HG02884 (cell line): ENCODE measurements around the gene TNFAIP8L1.
"Not testable (repeated sequence)": the region's sequence is repeated elsewhere in the genome, so short reads cannot be mapped to it uniquely, and the experiment has no call there.

Source experiments
- ATAC-seq: cut with Tn5 transposase; IDR thresholded peaks from one replicate; pipeline ENCODE4 v1.9.1; 2021; ENCODE audit warnings: mild to moderate bottlenecking, moderate library complexity; ENCODE audit not compliant: unreplicated experiment

Gene TNFAIP8L1

DNA sequence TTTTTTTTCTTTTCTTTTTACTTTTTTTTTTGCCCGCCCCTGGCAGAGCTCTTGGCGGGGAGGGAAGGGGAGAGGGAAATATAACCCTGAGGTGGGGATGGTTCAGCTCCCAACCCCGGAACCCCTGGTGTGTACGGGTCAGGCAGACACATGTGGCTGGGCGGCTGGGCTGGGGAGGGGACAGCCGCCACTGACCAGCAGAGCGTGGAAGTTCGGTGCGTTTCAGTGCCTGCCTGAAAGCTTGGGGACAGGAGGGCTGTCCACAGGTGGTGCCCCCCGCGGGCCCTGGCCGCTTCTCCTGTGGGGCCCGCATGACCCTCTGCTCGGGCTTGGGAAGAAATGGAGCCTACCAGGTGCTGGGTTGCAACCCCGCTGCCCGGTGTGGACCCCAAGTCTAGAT, 36.0 kb downstream of the TNFAIP8L1 start:
- ATAC-seq = no peak

DNA sequence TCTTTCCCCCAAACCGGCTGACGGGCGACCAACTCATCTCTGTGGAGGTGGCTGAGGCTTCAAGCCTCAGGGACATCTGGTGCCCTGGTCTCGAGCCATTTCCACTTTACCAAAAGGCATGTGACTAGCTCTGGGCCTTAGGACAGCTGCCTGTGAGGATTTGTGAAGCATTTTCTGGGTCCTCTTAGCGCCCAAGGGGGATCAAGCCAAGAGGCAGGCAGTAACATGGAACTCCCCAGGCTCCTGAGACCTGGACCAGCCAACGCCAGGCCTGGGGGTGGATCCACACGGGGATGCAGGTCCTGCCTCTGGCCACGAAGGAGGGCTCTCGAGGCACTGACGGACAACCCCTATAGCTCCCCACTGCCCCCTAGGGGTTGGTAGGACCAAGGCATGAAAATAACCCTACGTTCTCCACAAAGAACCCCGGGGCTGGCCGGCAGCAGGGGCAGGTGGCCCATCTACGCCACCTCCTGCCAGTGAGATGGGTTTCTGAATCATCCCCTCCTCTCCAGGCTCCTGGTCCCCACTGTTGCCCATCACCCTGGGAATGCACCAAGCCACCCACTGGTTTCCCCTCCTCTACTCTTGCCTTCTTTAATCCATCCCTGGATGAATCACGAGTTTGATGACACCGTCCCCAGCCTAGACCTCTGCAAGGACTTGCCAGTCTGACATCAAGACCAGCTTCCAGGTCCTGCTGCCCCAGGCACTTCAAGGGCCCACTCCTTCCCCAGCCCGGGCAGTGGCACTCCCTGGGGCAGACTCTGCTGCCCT, 37.8 kb downstream of the TNFAIP8L1 start:
- no peak for ATAC-seq

DNA sequence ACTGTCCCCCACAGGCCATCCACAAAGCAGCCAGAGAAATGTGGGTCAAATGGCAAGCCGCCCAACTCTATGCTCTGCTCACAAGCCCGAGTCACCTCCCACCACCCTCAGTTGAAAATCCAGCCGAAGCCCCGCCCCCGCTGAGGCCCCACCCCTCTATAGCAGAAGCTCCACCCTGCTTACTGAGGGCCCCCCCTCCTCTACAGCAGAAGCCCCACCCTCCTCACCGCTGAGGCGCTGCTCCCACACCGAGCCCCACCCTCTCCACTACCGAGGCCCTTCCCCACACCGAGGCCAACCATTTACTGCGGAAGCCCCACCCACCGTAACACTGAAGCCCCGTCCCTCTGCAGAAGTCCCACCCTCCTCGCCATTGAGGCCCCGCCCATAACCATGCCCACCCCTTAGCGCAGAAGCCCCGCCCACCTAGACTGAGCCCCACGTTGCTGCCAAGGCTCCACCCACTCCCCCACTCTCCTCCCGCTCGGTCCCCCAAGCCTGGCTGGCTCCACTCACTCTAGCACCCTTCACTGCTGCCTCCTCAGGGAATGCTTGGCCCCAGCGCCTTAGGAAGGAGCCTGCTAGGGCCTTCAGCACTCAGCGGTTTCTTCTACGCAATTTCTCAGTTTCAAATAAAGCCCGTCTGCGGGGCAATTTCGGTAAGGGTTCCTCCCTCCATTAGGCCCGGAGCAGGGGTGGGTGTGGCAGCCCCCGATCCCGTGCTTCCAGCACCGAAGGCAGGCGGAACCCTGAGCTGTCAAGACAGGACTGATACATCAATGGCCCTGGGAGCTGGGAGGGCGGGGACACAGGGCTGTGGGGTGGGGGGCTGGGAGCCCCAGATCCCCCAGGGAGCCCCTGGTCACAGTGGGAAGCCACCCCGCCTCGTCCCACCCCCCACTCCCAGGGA, 39.8 kb downstream of the TNFAIP8L1 start:
- no peak for ATAC-seq

DNA sequence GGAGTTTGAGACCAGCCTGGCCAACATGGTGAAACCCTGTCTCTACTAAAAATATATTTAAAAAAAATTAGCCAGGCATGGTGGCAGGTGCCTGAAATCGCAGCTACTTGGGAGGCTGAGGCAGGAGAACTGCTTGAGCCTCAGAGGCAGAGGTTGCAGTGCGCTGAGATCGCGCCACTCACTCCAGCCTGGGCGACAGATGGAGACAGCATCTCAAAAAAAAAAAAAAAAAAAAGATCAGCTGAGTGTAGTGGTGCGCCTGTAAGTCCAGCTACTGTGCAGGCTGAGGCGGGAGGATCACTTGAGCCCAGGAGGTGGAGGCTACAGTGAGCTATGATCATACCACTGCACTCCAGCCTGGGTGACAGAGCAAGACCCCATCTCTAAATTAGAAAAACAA, 40.7 kb downstream of the TNFAIP8L1 start:
- ATAC-seq = not testable (repeated sequence)

DNA sequence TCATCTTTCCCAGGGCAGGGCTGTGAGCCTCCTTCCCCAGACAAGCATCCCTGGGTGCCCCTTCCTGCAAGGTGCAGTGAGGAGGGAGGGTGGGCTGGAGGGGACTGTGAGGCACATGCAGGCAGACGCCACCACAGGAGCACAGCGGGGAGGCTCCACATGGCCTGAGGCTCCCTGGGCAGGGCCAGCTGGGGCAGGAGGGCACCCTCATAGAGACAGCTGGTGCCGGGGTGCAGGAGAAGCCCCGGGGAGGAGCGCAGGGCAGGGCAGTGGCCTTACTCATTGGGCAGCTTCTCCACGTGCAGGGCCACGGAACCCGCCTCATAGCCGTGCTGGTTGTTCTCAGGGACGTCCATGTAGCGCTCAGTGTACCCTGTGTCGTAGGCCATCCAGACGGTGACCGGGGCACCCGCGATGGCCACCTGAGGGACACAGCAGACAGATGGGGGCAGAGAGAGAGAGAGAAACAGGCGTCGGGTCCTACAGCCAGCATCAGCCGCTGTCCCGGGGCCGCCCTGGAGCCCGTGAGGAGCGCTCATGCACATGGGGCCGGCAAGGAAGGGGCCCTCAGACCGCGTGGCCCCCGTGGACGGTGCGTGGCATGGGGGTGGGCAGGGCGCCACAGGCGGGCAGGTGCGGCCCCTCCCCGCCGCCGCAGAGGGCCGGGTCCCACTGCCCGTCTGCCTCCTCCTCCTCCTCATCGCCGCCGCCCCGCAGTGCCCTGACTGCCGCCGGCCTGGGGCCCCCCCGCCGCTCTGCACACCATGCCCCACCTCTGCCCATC, 43.3 kb downstream of the TNFAIP8L1 start:
- no peak for ATAC-seq

DNA sequence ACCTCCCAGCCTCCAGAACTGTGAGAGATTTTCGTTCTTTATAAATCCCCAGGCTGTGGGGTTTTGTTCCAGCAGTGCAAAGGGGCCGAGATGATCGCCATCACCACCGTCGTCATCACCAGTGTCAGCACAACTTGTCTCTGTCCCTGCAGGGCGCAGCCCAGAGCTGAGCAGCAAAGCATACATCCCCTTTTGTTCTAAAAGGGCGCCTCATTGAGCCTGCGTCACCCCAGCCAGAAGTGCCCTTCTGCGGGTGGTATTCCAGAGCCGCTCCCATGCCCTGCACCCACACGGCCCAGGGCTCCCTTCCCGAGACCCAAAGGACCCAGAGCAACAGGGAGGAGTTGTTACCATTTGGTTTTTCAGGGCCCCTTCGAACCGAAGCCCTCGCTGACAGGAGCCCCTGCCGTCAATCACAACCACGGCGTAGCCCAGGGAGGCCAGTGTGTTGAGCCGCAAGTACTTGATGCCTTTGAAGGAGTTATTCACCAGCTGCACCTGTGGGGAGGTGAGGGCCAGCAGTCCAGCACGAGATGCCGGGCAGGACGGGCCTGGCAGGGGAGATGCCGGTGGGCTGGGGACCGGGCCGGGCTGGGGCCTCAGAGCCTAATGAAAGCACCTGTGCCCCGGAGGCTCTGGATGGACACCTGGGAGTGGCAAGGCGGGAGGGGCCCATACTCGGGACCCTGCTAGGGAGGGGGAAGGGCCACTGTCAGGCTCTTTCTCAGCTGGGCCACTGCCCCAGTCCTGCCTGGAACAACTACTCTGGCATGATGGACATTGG, 45.2 kb downstream of the TNFAIP8L1 start:
- no peak for ATAC-seq

DNA sequence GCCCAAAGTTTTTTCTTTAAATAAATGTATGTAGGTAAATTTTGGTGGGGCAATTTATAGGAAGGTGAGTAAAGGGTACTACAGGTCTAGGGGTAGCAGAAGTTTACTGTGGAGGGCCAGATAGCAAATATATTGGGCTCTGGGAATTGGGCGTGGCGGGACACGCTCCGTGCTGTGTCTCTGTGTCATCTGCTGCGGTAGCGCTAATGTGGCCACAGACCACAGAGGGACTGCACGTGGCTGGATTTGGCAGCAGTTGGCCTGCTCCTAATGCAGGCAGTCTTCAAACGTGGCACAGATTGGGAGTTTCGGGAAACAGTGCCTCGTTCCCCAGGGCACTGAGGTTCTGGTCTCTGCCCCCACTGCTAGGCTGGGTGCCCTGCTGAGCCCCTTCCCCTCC, 47.4 kb downstream of the TNFAIP8L1 start:
- no peak for ATAC-seq

DNA sequence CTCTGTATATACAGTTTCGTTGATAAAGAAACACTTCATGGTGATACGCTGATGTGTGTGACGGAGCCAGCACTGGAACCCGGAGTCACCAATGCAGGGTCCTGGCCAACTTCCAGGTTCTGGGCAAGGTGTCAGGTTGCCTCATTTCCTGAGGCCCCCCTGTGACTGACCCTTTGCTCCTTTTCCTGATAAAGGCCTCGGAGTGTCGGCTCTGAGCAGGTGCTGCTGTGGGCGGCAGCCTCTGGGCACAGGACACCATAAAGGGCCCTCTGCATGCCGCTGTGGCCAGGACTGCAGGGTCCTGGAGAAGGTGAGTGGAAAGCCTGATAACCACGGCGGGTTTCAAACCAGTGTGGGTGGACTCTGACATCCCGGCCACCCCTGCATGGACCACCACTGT, 48.1 kb downstream of the TNFAIP8L1 start:
- ATAC-seq = no peak

DNA sequence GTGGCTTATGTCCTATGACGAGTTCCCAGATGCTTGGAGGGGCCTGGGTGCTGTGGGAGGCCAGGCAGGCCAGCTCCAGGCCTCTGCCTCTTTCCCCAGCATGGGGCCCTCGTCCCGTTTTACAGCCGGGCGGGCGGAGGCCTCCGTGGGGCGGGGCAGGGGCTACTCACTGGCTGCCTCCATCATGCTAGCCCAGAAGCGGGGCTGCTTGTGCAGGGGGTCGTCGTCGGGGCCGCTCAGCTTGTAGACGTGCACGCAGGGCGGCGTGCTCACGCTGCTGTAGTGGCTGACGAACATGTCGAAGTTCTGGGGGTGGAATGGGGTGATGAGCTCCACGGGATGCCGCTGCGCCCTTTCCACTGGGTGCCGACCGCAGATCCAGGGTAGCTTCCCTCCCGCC, 49.3 kb downstream of the TNFAIP8L1 start:
- ATAC-seq = no peak

DNA sequence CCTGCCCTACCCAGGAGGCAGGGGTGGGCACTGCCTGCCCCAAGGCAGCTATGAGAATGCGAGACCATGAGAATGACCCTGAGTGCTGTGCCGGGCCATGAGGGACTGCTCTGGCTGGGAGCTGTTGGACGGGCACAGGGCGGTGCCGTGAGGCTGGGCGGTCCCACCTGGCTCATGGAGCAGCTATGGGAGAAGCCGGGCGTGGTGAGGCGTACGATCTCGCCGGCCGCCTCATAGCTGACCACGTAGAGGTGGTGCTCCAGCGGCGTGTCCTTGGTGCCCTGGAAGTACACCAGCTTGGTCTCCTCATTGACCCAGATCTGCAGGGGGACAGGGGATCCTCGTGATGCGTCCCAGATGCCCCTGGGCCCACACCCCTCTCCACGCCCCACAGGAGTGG, 50.1 kb downstream of the TNFAIP8L1 start:
- ATAC-seq = no peak

DNA sequence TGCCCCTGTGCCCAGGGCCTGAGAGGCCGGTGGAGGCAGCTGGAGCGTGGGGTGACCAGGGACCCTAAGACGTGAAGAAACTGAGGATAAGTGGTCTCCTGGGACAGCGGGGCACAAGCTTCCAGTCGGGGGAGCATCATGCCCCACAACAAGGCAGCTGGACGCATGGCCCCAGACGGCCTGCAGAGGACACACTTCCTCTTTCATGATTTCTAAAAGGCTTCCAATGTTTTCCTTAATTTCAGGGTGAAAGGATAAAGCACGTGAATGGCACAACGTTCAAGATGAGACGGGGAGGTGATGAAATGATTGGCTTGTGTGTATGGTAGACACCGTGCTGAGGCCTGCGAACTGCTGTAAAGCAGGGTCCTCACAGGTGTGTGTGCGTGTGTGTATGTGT, 51.0 kb downstream of the TNFAIP8L1 start:
- ATAC-seq = no peak

DNA sequence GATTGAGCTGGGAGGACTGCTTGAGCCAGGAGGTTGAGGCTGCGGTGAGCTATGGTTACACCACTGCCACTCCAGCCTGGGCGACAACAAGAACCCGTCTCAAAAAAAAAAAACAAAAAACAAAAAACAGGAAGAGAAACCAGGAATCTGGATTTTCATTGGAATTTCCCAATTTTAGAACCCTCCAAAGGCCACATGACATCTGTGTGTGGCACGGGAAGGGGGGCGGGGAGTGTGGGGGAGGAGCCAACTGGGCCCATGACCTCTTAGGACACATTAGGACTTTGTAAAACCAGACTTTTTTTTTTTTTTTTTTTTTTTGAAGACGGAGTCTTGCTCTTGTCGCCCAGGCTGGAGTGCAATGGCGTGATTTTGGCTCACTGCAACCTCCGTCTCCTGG, 52.1 kb downstream of the TNFAIP8L1 start:
- no peak for ATAC-seq

DNA sequence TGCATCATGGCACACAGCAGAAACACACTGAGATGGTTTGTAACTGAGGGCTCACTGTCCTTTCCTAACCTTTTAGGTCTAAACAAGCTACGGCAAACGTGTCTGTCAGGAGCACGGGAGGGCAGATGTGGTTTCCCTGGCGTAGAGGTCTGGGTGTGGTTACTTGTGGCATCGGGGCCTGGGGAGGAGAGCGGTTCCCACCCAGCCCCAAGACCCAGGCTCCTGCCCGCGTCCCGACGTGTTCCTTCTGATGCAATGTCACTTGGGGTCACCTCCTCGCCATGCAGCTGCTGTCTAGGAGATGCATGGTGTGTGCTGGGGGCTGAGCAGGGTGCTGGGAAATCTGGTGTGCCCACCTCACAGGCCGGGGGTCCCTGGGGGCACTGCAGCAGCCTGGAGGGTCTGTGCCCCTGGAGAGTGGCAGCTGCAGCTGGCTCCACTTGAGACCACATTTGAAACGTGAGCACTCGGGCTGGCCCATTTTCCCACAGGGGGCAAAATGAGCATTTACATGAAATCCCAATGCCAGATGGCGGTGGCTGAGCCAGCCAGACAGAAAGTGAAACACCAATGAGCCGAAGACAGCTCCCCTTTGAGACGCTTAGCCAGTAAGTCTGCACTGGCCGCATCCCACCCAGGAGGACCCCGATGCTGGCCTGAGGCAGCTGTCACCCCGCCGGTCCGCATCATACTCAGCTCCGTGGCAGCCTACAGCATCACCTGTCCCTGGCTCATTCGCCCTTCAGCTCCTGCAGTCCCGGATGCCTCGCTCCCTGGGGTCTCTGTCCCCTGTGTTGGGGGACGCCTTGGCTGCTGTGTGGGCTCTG, 53.1 kb downstream of the TNFAIP8L1 start:
- ATAC-seq = no peak

DNA sequence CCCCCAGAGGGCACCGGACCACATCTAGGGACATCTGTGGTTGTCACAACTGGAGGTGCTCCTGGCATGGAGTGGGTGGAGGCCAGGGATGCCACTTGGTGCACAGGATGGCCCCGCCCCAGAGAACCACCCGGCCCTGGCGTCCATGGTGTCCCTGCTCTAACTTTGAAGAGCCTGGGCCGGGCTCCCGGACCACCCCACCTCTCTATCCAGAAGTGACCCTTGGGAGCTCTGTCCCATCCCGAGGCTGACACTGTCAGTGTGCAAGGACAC, 53.7 kb downstream of the TNFAIP8L1 start:
- ATAC-seq = no peak

DNA sequence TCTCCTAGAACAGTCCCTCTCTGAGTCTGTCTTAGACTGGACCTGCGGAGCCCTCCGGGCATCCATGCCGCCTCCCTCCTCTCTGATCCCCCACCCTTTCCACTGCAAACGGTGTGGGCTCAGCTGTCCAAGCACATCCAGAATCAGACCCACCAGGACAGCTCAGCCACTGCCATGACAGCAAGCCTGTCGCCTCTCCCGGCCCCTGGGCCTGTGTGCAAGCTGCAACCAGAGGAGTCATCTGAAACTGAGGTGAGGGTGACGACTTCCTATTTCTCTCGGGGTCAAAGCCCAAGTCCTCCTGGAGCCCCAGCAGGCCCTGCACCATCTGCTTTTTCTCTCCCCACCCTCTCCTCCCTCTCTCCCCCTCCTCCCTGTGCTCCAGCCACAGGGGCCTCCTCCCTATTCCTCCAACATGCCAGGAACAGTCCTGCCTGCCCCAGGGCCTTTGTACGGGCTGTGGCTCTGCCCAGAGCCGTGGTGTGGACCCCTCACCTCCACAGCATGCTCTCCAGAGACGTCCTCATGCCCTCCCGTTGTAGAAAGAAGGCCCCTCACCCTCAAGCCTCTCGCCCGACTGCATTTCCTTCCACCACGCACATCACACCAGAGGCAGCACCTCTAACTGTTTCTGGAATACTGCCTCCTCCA, 54.3 kb downstream of the TNFAIP8L1 start:
- no peak for ATAC-seq

DNA sequence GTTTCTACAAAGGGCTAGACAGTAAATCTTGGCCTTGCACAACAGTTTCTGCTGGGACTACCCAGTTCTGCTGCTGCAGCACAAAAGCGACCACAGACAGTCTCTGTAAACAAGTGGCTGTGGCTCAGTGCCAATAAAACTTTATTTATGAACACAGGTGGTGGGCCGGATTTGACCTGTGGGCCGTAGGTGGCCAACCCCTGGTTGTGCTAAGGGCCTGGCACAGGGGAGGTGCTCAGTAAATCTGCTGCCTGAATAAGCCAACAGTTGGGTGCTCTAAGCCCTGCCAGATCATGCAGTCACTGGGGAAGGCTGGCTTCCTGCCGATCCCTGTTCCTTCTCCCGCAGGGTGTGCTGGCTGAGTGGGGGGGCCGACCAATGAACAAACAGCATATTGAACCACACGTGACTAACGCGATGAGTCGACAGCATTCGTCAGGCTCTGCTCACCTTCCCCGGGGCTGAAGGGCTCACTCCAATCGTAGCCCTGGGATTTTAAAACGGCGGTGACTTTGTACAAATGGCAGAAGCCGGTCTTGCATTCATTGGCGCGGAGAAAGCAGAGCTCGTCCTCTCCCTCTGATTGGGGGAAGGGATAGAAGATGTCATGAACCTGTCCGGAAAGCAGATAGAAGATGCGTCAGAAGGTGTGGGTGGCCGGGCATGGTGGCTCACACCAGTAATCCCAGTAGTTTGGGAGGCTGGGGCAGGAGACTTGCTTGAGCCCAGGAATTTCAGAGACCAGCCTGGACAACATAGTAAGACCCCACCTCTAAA, 55.1 kb downstream of the TNFAIP8L1 start:
- no peak for ATAC-seq

DNA sequence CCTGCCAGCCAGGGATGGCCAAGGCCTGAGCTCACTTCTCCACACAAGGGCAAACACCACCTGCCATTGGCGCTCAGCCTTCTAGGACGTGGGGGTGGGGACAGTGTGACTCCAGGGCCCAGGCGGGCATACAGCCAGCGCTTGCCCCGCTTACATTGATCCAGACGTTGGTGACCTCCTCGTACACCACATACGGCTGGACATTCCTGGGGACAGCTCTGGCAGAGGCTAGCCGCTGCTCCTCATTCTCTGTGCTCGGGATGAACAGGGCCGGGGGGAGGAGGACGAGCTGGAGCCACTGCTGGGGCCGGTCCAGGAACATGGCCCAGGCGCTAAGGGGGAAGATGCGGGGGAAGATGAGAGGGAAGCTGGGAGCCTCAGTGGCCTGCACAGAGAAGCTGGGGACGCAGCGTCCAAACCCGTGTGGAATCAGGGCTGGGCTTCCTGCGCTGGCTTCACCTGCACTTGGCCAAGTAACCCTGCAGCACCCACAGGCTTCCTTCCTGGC, 56.0 kb downstream of the TNFAIP8L1 start:
- no peak for ATAC-seq

DNA sequence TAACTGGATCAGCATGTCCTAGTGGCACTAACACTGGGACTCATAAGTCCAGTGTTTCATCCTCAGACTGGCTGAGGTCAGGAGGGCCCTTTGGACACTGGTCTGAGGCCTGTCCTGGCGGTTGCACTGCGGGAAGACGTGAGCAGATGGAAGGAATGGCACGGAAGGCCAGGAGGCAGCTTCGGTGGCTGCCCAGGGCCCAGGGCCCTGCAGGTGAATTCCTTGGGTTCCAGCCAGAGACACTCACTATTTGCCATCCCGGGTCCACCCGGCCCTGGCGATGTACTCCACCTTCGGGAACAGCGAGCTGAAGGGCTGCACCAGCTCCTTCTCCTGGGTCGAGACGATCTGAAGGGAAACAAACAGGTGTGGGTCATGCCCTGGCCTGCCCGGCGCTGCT, 58.0 kb downstream of the TNFAIP8L1 start:
- no peak for ATAC-seq
